HG03575 (cell line): ENCODE measurements around the gene BIRC6.
A peak's percentile ranks its signal among the peaks of the same experiment; 100 is the strongest.

Source experiments
- ATAC-seq: cut with Tn5 transposase; IDR thresholded peaks from one replicate; pipeline ENCODE4 v1.9.1; 2021; ENCODE audit not compliant: unreplicated experiment, insufficient number of reproducible peaks, low FRiP score; ENCODE audit errors: extremely low read depth

The BIRC6 gene

GRCh38 chr2:32564417-32565035, 207.7 kb downstream of the BIRC6 start:
- no peak for ATAC-seq

GRCh38 chr2:32565902-32566301, 209.1 kb downstream of the BIRC6 start:
- no peak for ATAC-seq

GRCh38 chr2:32572030-32572429, 215.2 kb downstream of the BIRC6 start:
- no peak for ATAC-seq

- ATAC-seq: no peak
Observed at GRCh38 chr2:32572737-32573136, 215.9 kb downstream of the BIRC6 start.

- peak; percentile 61 for ATAC-seq
Observed at GRCh38 chr2:32591669-32592463, 235.0 kb downstream of the BIRC6 start.

GRCh38 chr2:32594573-32594972, 237.8 kb downstream of the BIRC6 start:
- no peak for ATAC-seq

GRCh38 chr2:32611366-32611765, 254.5 kb downstream of the BIRC6 start:
- ATAC-seq: no peak

- no peak for ATAC-seq
Observed at GRCh38 chr2:32611771-32612170, 254.9 kb downstream of the BIRC6 start.

GRCh38 chr2:32614084-32614483, 257.3 kb downstream of the BIRC6 start:
- no peak for ATAC-seq

- ATAC-seq: no peak
Observed at GRCh38 chr2:32617599-32618189, 260.9 kb downstream of the BIRC6 start.

- ATAC-seq: no peak
Observed at GRCh38 chr2:32622570-32623310, 265.9 kb downstream of the BIRC6 start.

- ATAC-seq: no peak
Observed at GRCh38 chr2:32623311-32623706, 266.5 kb downstream of the BIRC6 start.

GRCh38 chr2:32624812-32625211, 268.0 kb downstream of the BIRC6 start:
- no peak for ATAC-seq

- no peak for ATAC-seq
Observed at GRCh38 chr2:32626639-32627221, 269.9 kb downstream of the BIRC6 start.

- peak; percentile 17 for ATAC-seq
Observed at GRCh38 chr2:32627441-32627813, 270.6 kb downstream of the BIRC6 start.

GRCh38 chr2:32627814-32628579, 271.2 kb downstream of the BIRC6 start, which contains the start of gene TTC27:
Gene TTC27 (plus strand): TSS chr2:32628050. CDS start chr2:32628293, 243 bp downstream.
- peak; percentile 98 for ATAC-seq

- no peak for ATAC-seq
Observed at GRCh38 chr2:32632089-32632488, 275.3 kb downstream of the BIRC6 start.

GRCh38 chr2:32633040-32633439, 276.2 kb downstream of the BIRC6 start:
- no peak for ATAC-seq
